GM18505 (cell line): ENCODE measurements around the gene NUDT22.

ENCODE experiments used
- ATAC-seq: cut with Tn5 transposase; IDR thresholded peaks from one replicate; pipeline ENCODE4 v1.9.1; 2021; ENCODE audit not compliant: unreplicated experiment
- POLR2A ChIP-seq: IDR thresholded peaks from 4 replicates; pipeline ENCODE4 v1.6.1; 2011; ENCODE audit warnings: borderline replicate concordance; ENCODE audit not compliant: insufficient read depth, insufficient read length; ENCODE audit errors: extremely low read depth

NUDT22 gene

DNA sequence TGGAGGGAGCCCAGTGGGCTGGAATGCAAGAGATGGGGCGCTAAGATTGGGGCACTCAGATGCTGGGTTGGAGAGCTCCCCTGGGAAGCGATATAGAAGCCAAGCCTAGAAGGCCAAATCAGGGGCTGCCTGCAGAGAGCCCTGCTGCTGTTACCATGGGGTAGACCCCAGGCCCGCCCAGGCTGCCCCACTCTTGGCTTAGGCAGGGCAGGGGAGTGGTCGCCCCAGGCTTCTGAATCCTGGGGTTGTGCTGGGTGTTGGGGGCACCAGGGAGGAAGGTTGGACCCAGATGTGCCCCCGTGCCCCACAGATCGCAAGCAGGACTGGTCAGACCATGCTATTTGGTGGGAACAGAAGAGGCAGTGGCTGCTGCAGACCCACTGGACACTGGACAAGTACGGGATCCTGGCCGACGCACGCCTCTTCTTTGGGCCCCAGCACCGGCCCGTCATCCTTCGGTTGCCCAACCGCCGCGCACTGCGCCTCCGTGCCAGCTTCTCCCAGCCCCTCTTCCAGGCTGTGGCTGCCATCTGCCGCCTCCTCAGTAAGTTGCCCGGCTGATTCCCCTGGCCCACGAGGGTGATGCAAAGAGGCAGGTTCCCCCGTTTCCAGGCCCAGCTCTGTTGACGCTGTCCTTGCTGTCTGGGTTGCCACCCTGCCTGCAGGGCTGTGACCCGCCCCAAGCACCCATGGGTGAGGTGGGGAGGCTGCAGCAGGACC lies 15.6 kb upstream of the NUDT22 start:
- no peak for ATAC-seq
- peak; percentile 20 for TF ChIP-seq POLR2A

DNA sequence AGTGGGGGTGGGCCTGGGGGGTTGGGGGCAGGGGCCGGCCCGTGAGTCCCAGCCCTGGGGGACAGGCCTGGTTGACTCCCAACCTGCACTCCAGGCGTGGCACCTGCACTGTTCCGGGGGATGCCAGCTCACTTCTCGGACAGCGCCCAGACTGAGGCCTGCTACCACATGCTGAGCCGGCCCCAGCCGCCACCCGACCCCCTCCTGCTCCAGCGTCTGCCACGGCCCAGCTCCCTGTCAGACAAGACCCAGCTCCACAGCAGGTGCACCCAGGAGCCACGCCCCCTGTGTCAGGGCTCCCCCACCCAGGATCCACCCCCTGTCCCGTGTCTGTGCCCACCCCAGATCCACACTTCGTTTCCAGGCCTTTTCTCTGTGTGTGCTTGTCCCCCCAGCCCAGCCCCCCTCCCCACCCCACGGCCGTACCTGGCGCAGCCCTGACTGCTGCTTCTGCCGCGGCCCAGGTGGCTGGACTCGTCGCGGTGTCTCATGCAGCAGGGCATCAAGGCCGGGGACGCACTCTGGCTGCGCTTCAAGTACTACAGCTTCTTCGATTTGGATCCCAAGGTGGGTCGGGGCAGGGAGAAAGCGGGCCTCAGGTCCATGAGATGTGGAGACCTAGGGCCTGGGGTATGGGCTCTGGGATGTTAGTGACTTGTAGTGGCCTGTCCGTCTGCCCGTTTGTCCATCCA lies 14.7 kb upstream of the NUDT22 start:
- no peak for TF ChIP-seq POLR2A
- ATAC-seq = no peak

DNA sequence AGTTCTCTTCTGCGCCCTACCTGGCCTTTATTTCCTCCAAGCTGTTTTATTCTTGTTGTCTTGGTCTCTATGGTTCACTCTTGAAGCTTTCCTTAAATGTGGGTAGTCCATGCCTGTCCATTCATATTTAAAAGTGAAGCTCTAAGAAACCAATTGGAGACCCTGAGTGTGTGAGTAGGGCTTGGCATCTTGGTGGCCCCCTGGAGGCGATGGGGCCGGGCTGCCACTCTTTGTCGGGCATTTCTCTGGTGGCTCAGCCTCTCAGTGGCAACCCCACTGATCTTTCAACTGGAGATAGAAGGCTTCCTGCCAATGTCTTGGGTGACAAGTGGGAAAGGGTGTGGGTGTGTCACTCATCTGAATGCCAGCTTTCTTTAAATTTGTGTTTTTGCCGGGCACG lies 9.2 kb upstream of the NUDT22 start:
- no peak for TF ChIP-seq POLR2A
- ATAC-seq = no peak

- TF ChIP-seq POLR2A = no peak
- ATAC-seq = no peak
Measured at GRCh38 chr11:64218628-64219353, 7.3 kb upstream of the NUDT22 start.

GRCh38 chr11:64219354-64219684 lies 6.8 kb upstream of the NUDT22 start:
- ATAC-seq = no peak
- TF ChIP-seq POLR2A = no peak

- no peak for TF ChIP-seq POLR2A
- no peak for ATAC-seq
Measured at GRCh38 chr11:64219755-64220154, 6.3 kb upstream of the NUDT22 start.

DNA sequence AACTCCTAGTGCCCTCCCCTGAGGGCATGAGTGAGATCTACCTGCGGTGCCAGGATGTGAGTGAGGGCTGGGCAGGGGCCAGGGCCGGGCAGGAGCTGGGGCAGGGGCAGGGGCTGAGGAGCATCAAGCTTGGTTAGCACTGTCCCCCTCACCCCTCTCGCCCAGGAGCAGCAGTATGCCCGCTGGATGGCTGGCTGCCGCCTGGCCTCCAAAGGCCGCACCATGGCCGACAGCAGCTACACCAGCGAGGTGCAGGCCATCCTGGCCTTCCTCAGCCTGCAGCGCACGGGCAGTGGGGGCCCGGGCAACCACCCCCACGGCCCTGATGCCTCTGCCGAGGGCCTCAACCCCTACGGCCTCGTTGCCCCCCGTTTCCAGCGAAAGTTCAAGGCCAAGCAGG lies 5.8 kb upstream of the NUDT22 start:
- TF ChIP-seq POLR2A = no peak
- no peak for ATAC-seq

- no peak for TF ChIP-seq POLR2A
- ATAC-seq = no peak
Measured at GRCh38 chr11:64220798-64221197, 5.3 kb upstream of the NUDT22 start.

DNA sequence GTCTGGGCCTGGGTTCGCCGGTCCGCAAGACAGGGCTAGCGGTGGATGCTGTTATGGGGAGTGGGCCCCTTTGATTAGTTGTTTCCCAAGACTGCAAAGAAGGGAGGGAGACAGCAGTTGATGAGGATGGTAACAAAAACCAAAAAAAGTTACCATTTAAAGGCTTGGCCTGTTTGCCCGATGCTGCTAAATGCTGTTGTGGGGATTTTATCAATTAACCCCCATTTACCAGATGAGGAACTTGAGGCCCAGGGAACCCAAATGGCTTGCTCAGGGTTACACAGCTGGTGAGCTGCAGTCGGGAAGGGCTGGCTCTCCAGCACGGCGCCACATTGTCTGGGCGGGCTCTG lies 3.4 kb upstream of the NUDT22 start:
- ATAC-seq = no peak
- TF ChIP-seq POLR2A = no peak

DNA sequence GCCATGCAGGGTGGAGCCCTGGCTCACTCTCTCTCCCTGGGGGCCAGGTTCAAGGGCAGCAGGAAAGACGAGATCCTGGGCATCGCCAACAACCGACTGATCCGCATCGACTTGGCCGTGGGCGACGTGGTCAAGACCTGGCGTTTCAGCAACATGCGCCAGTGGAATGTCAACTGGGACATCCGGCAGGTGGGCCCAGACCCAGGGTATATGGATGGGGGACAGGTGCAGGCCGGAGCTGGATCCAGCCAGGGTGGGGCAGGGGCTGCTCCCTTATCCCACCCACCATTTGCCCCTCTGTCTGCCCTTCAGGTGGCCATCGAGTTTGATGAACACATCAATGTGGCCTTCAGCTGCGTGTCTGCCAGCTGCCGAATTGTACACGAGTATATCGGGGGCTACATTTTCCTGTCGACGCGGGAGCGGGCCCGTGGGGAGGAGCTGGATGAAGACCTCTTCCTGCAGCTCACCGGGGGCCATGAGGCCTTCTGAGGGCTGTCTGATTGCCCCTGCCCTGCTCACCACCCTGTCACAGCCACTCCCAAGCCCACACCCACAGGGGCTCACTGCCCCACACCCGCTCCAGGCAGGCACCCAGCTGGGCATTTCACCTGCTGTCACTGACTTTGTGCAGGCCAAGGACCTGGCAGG lies 2.9 kb upstream of the NUDT22 start:
- ATAC-seq = no peak
- no peak for TF ChIP-seq POLR2A

DNA sequence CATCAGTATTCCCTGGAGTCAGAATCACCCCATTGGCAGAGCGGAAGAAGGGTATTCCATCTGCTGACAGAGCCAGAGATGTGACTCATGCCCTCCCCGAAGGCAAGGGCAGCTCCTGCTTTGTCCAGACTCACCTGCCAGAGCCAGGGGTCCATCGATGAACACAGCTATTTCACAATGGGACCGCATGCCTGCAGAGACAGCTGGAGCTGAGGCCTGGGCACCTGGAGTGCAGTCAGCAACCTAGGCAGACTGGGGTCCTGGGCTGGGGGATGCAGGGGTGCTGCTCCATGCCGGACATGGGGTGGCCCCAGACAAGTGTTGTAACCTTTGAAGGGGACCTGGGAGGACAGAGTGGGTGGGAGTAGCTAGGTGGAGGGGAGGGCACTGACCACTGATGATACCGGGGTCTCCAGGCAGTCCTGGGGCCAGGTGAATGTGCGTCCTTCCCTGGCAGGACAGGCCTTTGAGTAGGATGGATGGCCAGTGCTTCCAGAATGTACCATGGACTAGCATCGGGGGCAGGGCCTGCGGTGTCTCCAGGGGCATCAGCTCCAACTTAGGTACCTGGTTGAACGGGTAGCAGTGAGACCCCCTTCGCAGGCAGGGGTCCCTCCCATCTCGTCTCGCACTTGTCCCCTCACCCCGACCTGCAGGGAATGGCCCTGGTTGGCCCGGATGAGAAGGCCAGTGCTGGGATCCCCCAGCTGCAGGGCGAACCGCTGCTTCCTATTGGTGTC lies 1.8 kb upstream of the NUDT22 start:
- TF ChIP-seq POLR2A = peak; percentile 54
- ATAC-seq = no peak

GRCh38 chr11:64224891-64225607 lies 1.0 kb upstream of the NUDT22 start:
- no peak for TF ChIP-seq POLR2A
- ATAC-seq = no peak
